GM23338 (cell line): ENCODE measurements around the gene PHF21A.
"Not testable (repeated sequence)": the region's sequence is repeated elsewhere in the genome, so short reads cannot be mapped to it uniquely, and the experiment has no call there.

ENCODE experiments used
- CREB1 ChIP-seq: fragments of 250-450 bp; sonication (Bioruptor Pico); IDR thresholded peaks from 2 replicates; pipeline ENCODE4 v1.5.0; 2020; ENCODE audit warnings: low read depth, mild to moderate bottlenecking, moderate library complexity
- CTCF ChIP-seq, 2 experiments: fragments of 200-600 bp in 1 of 2; sonication (generic) in 1 of 2; conservative IDR thresholded peaks; 2 replicates each; pipeline versions ENCODE4 v1.5.1 to v1.6.1; 2016 to 2017; ENCODE audit warnings: antibody characterized with exemption in 2 of 2, low read depth in 2 of 2, mild to moderate bottlenecking in 2 of 2, moderate library complexity in 1 of 2
- EZH2 ChIP-seq: fragments of 200-600 bp; sonication (generic); IDR thresholded peaks from one replicate; pipeline ENCODE4 v1.8.0; 2017; ENCODE audit warnings: antibody characterized with exemption, mild to moderate bottlenecking, low read depth; ENCODE audit not compliant: unreplicated experiment
- EZH2phosphoT487 ChIP-seq: fragments of 200-600 bp; sonication (generic); IDR thresholded peaks from one replicate; pipeline ENCODE4 v1.8.1; 2018; ENCODE audit warnings: antibody characterized with exemption; ENCODE audit not compliant: unreplicated experiment
- JUNB ChIP-seq: IDR thresholded peaks from one replicate; pipeline ENCODE4 v1.6.1; 2016; ENCODE audit warnings: antibody characterized with exemption; ENCODE audit not compliant: unreplicated experiment
- NANOG ChIP-seq: IDR thresholded peaks from 2 replicates; pipeline ENCODE4 v1.6.1; 2016; ENCODE audit warnings: antibody characterized with exemption, borderline replicate concordance
- POLR2AphosphoS5 ChIP-seq: IDR thresholded peaks from 2 replicates; pipeline ENCODE4 v1.6.1; 2016; ENCODE audit warnings: antibody characterized with exemption, low read depth
- STAT1 ChIP-seq: IDR thresholded peaks from one replicate; pipeline ENCODE4 v1.6.1; 2016; ENCODE audit warnings: antibody characterized with exemption; ENCODE audit not compliant: unreplicated experiment
- ZNF114 ChIP-seq: fragments of 250-450 bp; sonication (Bioruptor Pico); IDR thresholded peaks from 2 replicates; pipeline ENCODE4 v1.5.0; 2020; ENCODE audit warnings: mild to moderate bottlenecking, moderate library complexity
- TF ChIP-seq, protein P1 (sequence below): IDR thresholded peaks from one replicate; pipeline ENCODE4 v1.6.1; 2018; ENCODE audit warnings: antibody characterized with exemption; ENCODE audit not compliant: unreplicated experiment
- TF ChIP-seq, protein P2 (sequence below): IDR thresholded peaks from 2 replicates; pipeline ENCODE4 v1.6.1; 2016; ENCODE audit warnings: antibody characterized with exemption

GRCh38 chr11:45900175-45900800, 221.0 kb downstream of the PHF21A start:
- not testable (repeated sequence) for TF ChIP-seq CTCF (conservative IDR thresholded peaks at IDR 0.05; ENCODE audit: low read depth in 2 of 2); POLR2AphosphoS5; EZH2phosphoT487; EZH2; JUNB; NANOG; STAT1; CREB1 (CRISPR knock-in tag); ZNF114 (CRISPR knock-in tag)
- TF ChIP-seq, protein P1, sequence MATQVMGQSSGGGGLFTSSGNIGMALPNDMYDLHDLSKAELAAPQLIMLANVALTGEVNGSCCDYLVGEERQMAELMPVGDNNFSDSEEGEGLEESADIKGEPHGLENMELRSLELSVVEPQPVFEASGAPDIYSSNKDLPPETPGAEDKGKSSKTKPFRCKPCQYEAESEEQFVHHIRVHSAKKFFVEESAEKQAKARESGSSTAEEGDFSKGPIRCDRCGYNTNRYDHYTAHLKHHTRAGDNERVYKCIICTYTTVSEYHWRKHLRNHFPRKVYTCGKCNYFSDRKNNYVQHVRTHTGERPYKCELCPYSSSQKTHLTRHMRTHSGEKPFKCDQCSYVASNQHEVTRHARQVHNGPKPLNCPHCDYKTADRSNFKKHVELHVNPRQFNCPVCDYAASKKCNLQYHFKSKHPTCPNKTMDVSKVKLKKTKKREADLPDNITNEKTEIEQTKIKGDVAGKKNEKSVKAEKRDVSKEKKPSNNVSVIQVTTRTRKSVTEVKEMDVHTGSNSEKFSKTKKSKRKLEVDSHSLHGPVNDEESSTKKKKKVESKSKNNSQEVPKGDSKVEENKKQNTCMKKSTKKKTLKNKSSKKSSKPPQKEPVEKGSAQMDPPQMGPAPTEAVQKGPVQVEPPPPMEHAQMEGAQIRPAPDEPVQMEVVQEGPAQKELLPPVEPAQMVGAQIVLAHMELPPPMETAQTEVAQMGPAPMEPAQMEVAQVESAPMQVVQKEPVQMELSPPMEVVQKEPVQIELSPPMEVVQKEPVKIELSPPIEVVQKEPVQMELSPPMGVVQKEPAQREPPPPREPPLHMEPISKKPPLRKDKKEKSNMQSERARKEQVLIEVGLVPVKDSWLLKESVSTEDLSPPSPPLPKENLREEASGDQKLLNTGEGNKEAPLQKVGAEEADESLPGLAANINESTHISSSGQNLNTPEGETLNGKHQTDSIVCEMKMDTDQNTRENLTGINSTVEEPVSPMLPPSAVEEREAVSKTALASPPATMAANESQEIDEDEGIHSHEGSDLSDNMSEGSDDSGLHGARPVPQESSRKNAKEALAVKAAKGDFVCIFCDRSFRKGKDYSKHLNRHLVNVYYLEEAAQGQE = not testable (repeated sequence)
- TF ChIP-seq, protein P2, sequence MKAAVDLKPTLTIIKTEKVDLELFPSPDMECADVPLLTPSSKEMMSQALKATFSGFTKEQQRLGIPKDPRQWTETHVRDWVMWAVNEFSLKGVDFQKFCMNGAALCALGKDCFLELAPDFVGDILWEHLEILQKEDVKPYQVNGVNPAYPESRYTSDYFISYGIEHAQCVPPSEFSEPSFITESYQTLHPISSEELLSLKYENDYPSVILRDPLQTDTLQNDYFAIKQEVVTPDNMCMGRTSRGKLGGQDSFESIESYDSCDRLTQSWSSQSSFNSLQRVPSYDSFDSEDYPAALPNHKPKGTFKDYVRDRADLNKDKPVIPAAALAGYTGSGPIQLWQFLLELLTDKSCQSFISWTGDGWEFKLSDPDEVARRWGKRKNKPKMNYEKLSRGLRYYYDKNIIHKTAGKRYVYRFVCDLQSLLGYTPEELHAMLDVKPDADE = not testable (repeated sequence)
